ENCODE results near the gene FBRSL1.

- TF ChIP-seq POLR2AphosphoS5 (IDR thresholded peaks at IDR 0.05; ENCODE audit: low read depth, low read length) (no peak), REST (IDR thresholded peaks at IDR 0.05; ENCODE audit: low read depth) (no peak), SRF (IDR thresholded peaks at IDR 0.05; ENCODE audit: low read depth) (no peak), CTCF (IDR thresholded peaks at IDR 0.05 in 2 of 3, conservative IDR thresholded peaks at IDR 0.05 in 1 of 3; ENCODE audit: borderline replicate concordance in 1 of 3, insufficient read depth in 1 of 3, low read depth in 2 of 3, low read length in 2 of 3) (no peak), RAD21 (IDR thresholded peaks at IDR 0.05; ENCODE audit: low read depth) (no peak), ZFX (IDR thresholded peaks at IDR 0.05) (no peak)
These were observed 40.9 kb downstream of the FBRSL1 start for GRCh38 chr12:132530851-132531250.
